Activated T-cell treated with anti-CD3 and anti-CD28 coated beads, Interleukin-2, amount 50 U/mL, for 72 hours (primary cell): ENCODE data around the gene SH3GLB2. TPM values are rescaled to one million over a fixed set of nuclear protein-coding genes. Genes with fewer than 3 reads are reported as not detected.

Source experiments
- ATAC-seq, 2 donors: fragments of 150-1000 bp; cut with Tn5 transposase; replicated peaks in 1 of 2; 2 replicates each; pipeline ENCODE4 v1.10.0; 2021; ENCODE audit warnings: moderate library complexity in 2 of 2, mild to moderate bottlenecking in 1 of 2
- DNase-seq, 2 donors: peaks; one replicate each; pipeline ENCODE4 v3.0.0; 2021 to 2022; ENCODE audit warnings: mixed read lengths in 1 of 2
- H3K27ac Mint-ChIP-seq: one replicate; pipeline ENCODE4 v1.8.0; 2022; ENCODE audit warnings: mild to moderate bottlenecking, moderate library complexity, mixed read lengths
- H3K27me3 Mint-ChIP-seq: one replicate; pipeline ENCODE4 v1.8.0; 2022; ENCODE audit warnings: low read depth, mixed read lengths
- H3K36me3 Mint-ChIP-seq, 2 donors: one replicate each; pipeline ENCODE4 v1.8.0; 2022; ENCODE audit warnings: mixed read lengths in 2 of 2, mild to moderate bottlenecking in 1 of 2; ENCODE audit not compliant: insufficient read depth in 2 of 2
- H3K4me1 Mint-ChIP-seq: one replicate; pipeline ENCODE4 v1.8.0; 2022; ENCODE audit warnings: low read depth, mixed read lengths
- H3K4me3 Mint-ChIP-seq, 2 donors: one replicate each; pipeline ENCODE4 v1.8.0; 2022; ENCODE audit warnings: mild to moderate bottlenecking in 2 of 2, mixed read lengths in 2 of 2, moderate library complexity in 2 of 2
- H3K9me3 Mint-ChIP-seq, 2 donors: one replicate each; pipeline ENCODE4 v1.8.0; 2022; ENCODE audit warnings: mixed read lengths in 2 of 2
- total RNA-seq, 2 donors: library from RNA; stranded (reverse); gene quantifications; one replicate each; pipeline ENCODE4 v1.2.3, GENCODE V29; 2022

SH3GLB2 gene
- total RNA-seq, result 10 to 100 TPM; 41.3 to 41.8 TPM

DNA sequence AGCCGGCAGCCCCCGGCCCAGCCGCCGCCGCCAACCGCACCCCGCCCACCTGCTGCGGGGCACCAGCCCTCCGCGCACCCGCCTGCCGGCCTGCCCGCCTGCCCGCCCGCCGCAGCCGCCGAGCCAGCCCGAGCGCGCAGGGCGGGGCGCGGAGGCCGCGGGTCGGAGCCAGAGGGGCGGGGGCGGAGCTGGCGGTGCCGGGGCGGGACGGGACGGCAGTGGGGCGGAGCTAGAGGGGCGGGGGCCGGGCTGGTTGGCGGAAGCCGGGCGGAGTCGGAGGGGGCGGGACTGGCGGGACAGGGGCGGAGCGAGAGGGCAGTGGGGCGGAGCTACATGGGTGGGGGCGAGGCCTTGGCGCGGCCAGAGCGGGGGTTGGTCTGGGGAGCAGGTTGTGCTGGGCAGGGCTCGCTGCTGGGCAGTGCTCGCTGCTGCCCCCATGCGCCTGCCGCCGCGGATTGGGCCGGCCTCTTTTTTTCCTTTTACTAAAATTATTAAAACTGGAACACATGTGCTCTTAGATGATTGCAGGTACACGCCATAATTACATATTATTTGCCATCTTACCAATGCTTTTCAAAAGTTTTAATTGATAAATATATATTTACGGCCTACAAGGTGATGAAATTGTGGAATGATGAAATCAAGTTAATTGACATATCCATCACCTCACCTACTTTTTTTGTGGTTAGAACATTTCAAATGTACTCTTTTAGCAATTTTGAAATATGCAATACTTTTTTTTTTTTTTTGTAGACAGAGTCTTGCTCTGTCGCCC, at the start of gene SH3GLB2:
SH3GLB2 (minus strand) TSS at position 140 of the 775 bp plus-strand sequence. CDS start 177 bp downstream, outside the sequence.
- no peaks in the 10 kb centered on the region for H3K27me3 Mint-ChIP-seq
- H3K4me3 Mint-ChIP-seq, result peak within 1 kb of the TSS; percentile 93 to 95
- ATAC-seq (peak; percentile 92), DNase-seq (peak; percentile 93 to 97)
- peaks cover 35% of the 10 kb centered on the region for H3K4me1 Mint-ChIP-seq
- peak within 1 kb of the TSS; percentile 51 for H3K27ac Mint-ChIP-seq
- H3K36me3 Mint-ChIP-seq, result no peaks in the 10 kb centered on the region
- no peaks in the 10 kb centered on the region for H3K9me3 Mint-ChIP-seq

DNA sequence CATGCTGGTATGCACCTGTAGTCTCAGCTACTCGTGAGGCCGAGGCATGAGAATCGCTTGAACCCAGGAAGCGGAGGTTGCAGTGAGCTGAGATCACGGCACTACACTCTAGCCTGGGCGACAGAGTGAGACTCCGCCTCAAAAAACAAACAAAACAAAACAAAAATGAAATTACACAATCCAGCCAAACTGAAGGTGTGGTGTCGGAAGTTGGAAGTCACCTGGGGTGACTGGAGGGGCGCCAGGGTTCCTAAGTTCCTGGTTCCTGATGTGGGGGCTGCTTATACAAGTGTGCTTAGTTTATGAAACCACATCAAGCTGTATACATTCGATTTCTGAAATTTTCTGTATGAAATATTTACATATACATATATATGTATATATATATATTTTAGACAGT, 49.1 kb upstream of the SH3GLB2 start:
- no peak for ATAC-seq
- Mint-ChIP-seq H3K27ac (no peak overlapping the region), H3K4me1 (peaks cover 32% of the 10 kb centered on the region), H3K27me3 (no peaks in the 10 kb centered on the region), H3K4me3 (no peak overlapping the region), H3K9me3 (no peaks in the 10 kb centered on the region), H3K36me3 (no peaks in the 10 kb centered on the region)
- no peak for DNase-seq

DNA sequence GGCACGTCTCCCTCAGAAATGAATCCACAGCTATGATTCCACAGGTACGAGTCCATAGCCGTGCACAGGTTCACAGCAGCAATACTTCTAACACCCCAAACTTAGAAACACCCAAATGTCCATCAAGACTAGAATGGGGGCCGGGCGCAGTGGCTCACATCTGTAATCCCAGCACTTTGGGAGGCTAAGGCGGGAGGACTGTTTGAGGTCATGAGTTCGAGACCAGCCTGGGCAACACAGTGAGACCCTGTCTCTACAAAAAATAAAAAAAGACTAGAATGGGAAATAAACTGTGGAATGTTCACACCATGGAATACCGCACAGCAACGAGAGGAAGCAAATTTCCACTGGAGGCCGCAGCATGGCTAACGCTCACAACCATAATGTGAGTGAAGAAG, 48.5 kb upstream of the SH3GLB2 start:
- Mint-ChIP-seq H3K9me3 (no peaks in the 10 kb centered on the region), H3K27ac (no peak overlapping the region), H3K4me1 (peaks cover 26% of the 10 kb centered on the region), H3K4me3 (no peak overlapping the region), H3K27me3 (no peaks in the 10 kb centered on the region), H3K36me3 (no peaks in the 10 kb centered on the region)
- DNase-seq (no peak), ATAC-seq (no peak)

DNA sequence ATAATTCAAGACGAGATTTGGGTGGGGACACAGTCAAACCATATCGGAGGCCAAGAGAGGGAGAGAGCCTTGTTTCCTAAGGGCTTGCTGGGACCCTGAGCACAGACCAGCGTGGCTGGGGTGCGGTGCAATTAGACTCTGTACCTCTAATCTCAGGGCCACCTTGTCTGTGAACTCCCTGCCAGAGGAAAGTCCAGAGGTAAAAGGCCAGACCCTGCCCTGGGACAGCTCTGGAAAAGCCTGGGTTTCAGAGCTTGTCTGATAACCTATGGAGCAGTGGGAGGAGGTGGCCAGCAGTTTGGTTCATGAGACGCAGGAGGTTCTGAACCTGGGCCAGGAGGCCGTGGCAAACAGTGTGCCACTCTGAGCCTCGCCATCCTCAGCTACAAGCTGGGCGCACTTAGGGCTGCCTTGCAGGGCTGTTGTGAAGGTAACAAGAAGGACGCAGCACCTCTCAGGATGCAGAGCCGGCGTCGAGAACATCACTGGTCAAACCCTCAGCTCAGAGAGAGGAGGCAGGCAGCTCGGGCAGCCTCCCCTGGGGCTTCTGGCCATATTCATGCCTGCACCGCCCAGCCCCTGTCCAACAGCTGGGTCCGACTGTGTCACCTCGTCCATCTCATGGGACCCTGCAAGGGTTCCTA, 48.0 kb upstream of the SH3GLB2 start:
- H3K36me3 Mint-ChIP-seq, result no peaks in the 10 kb centered on the region
- no peak overlapping the region for H3K27ac Mint-ChIP-seq
- DNase-seq, result no peak
- no peaks in the 10 kb centered on the region for H3K9me3 Mint-ChIP-seq
- H3K27me3 Mint-ChIP-seq, result no peaks in the 10 kb centered on the region
- H3K4me1 Mint-ChIP-seq, result peaks cover 25% of the 10 kb centered on the region
- no peak for ATAC-seq
- H3K4me3 Mint-ChIP-seq, result no peak overlapping the region

DNA sequence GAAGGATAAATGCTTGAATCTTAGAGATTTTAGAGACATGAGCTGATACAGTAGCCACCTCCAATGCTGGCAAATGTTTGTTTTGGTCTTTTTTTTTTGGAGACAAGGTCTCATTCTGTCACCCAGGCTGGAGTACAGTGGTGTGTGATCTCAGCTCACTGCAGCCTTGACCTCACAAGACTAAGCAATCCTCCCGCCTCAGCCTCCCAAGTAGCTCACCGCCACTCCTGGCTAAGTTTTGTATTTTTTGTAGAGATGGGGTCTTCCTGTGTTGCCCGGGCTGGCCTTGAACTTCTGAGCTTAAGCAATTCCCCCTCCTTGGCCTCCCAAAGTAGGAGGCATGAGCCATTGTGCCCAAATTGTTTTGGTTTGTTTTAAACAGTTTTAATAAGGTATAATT, 46.0 kb upstream of the SH3GLB2 start:
- DNase-seq, result no peak
- Mint-ChIP-seq H3K4me1 (peaks cover 17% of the 10 kb centered on the region), H3K4me3 (no peak overlapping the region), H3K9me3 (no peaks in the 10 kb centered on the region), H3K27ac (no peak overlapping the region), H3K36me3 (no peaks in the 10 kb centered on the region), H3K27me3 (no peaks in the 10 kb centered on the region)
- no peak for ATAC-seq

DNA sequence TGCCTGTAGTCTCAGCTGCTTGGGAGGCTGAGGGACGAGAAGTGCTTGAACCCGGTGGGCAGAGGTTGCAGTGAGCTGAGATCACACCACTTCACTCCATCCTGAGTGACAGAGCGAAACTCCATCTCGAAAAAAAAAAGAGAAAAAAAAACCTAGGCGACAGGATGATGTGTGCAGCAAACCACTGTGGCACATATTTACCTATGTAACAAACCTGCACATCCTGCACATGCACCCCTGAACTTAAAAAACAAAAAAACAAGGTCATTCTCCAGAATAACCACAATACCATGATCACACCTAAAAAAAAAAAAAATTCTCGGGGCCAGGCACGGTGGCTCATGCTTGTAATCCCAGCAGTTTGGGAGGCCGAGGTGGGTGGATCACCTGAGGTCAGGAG, 45.3 kb upstream of the SH3GLB2 start:
- peak overlapping the region; percentile 66 for H3K27ac Mint-ChIP-seq
- peaks cover 22% of the 10 kb centered on the region for H3K4me1 Mint-ChIP-seq
- DNase-seq (no peak), ATAC-seq (peak in 1 of 2 donors; percentile 25)
- H3K27me3 Mint-ChIP-seq, result no peaks in the 10 kb centered on the region
- H3K4me3 Mint-ChIP-seq, result no peak overlapping the region
- no peaks in the 10 kb centered on the region for H3K9me3 Mint-ChIP-seq
- H3K36me3 Mint-ChIP-seq, result no peaks in the 10 kb centered on the region

DNA sequence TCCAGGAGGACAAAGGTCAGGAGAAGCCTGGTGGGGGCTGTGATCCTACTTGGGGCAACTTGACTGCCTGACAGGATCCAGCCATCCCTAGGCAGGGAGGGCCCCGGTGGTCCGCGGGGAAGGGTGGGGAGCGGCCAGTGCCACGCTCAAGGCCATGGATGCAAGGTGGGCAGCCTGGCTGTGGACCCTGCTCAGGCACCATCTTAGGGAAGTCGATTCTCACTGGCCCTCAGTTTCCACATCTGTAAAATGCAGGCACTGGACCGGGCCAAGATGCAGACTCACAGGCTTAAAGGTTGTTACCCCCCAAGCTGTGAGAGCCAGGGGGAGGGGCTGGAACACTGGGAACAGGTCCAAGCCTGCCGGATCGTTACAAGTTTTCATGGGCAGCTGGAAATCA, 44.0 kb upstream of the SH3GLB2 start:
- no peak for DNase-seq
- Mint-ChIP-seq H3K4me3 (no peak overlapping the region), H3K36me3 (no peaks in the 10 kb centered on the region), H3K27ac (no peak overlapping the region), H3K27me3 (no peaks in the 10 kb centered on the region), H3K4me1 (peaks cover 30% of the 10 kb centered on the region), H3K9me3 (no peaks in the 10 kb centered on the region)
- ATAC-seq, result no peak

DNA sequence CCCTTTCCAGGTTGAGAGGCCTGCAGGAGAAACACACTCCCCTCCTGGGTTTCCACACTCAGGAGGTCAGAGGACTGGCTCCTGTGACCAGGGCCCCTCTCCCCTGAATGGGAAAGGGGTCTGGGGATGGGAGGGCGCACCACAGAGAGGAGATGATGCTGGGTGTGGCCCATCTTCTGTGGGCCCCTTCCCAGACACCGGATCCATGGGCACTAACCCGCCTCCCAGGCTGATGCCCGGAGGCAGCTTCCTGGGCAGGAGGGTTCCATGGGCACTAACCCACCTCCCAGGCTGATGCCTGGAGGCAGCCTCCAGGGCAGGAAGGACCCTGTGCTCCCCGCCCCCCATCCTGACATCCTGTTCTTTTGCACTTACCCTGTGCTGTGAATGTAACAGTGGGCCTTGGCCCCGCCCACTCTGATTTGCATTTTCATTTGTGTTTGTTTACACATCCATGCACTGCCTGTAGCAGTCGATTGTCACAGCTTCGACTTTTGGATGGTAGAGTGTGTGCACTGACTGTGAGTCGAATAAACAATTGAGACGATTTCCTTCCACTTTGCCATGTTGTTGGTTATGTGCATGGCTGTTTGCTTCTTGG, 43.5 kb upstream of the SH3GLB2 start:
- DNase-seq (no peak), ATAC-seq (no peak)
- H3K9me3 Mint-ChIP-seq, result no peaks in the 10 kb centered on the region
- no peaks in the 10 kb centered on the region for H3K27me3 Mint-ChIP-seq
- no peaks in the 10 kb centered on the region for H3K36me3 Mint-ChIP-seq
- H3K4me1 Mint-ChIP-seq, result peaks cover 30% of the 10 kb centered on the region
- no peak overlapping the region for H3K27ac Mint-ChIP-seq
- no peak overlapping the region for H3K4me3 Mint-ChIP-seq

DNA sequence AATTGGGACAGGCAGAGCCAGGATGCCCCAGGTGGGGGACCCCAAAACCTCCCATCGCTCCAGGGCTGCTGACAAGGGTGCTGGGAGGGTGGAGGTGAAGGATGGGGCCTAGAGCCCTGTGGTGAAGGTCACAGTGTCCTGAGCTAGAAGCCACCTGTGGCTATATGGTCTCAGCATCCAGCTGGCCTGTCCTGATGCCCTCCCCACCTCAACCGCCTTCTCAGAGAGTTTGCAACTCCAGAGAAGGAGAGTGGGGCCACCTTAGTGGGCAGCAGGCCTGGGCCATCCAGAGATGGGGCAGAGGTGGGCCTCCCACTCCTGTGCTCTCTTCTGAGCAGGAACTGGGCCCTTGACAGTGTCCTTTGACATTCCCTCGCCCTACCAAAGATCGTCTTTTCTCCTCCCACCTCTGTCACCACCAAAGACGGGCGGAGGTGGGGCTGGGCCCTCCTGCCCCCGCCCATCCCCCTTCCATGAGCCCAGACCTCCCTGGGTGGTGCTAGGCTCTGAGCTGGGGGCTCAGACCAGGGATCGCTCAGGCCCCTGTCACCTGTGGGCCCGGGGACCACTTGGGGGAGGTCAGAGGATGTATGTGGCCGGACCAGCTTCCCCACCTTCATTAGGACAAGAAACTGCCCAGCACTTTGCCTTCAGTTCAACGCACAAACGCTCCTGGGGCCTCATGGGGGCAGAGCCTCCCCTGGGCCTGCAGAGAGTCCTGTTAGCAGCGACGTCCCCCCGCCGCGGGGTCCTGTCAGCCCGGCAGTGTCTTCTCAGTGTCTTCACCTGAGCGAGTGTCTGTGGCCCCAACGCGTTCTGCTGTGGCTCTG, 42.8 kb upstream of the SH3GLB2 start:
- H3K27ac Mint-ChIP-seq, result no peak overlapping the region
- H3K9me3 Mint-ChIP-seq, result no peaks in the 10 kb centered on the region

DNA sequence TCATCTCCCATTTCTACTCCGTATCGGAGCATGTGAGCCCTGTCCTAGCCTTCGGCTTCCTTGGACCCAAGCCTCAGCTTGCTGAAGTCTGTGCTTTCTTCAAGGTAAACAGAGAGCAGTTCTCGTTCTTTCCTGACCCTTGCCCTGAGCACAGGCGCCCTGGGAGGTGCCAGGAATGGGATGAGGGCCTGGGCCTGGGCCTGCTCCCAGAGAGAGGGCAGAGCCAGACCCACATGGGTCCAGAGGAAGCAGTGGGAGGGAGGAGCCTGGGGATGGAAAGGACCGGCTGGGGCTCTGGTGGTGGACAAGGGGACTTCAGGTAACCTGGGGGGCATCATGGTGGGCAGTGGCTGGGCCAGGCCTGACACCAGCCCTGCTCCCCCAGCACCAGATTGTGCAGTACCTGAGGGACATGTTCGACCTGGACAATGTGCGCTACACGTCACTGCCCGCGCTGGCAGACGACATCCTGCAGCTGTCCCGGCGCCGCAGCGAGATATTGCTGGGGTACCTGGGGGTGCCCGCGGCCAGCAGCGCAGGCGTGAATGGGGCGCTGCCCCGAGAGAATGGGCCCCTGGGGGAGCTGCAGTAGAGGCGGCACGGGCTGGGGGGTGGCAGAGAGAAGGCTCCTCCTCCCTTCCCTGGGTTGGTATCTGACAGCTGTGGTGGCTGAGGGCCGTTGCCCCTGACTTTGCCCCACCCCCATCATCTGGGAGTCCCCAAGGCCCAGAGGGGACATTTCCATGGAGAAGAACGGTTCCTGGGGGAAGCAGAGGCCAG, 41.9 kb upstream of the SH3GLB2 start:
- Mint-ChIP-seq H3K9me3 (no peaks in the 10 kb centered on the region), H3K36me3 (peaks cover 3 to 4% of the 10 kb centered on the region in 2 donors), H3K4me3 (no peak overlapping the region), H3K27ac (no peak overlapping the region), H3K27me3 (no peaks in the 10 kb centered on the region), H3K4me1 (peaks cover 30% of the 10 kb centered on the region)
- ATAC-seq (no peak), DNase-seq (no peak)

More for the DNA sequence above, 42.8 kb upstream of the SH3GLB2 start:
- ATAC-seq, result no peak
- H3K36me3 Mint-ChIP-seq, result no peaks in the 10 kb centered on the region
- no peaks in the 10 kb centered on the region for H3K27me3 Mint-ChIP-seq
- H3K4me1 Mint-ChIP-seq, result peaks cover 30% of the 10 kb centered on the region
- H3K4me3 Mint-ChIP-seq, result no peak overlapping the region
- no peak for DNase-seq

DNA sequence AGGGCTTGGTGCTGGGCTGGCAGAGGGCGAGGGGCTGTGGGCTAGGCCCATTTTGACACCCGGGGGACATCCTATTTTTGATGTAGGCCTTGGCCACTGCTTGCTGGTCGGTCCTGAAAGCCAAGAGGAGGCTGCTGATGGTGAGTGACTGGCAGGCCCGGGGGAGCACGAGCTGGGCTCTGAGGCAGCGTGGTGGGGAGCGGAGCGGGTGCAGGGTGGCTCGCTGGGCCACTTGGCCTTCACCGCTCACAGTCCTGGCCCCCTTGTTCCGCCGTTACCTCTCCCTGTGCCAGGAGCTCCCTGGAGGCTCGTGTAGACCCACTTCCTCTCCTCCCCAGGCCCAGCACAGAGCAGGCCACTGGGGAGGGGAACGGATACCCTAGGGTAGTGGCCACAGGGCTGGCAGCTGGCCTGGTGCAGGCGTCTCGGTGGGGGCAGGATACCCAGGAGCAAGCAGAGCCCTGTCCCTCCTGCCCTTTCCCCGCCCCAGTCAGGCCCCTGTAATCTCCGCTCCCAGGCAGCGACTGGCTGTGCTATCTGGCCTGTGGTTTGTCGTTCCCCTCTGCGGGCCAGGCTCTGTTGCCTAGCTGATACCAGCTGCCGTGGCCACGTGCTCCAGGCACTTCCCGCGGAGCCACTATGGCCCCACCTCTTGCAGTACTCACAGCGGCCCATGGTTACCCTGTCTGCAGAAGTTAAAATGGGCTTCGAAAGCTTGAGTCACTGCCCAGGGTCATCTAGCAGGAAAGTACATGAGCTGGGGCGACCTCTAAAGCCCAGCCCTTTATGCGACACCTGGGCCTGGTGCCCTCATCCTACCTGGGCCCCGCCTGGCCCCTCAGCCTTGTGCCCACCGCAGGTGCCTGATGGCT, 41.1 kb upstream of the SH3GLB2 start:
- Mint-ChIP-seq H3K27ac (peak overlapping the region; percentile 78), H3K9me3 (no peaks in the 10 kb centered on the region), H3K36me3 (peaks cover 3 to 4% of the 10 kb centered on the region in 2 donors), H3K27me3 (no peaks in the 10 kb centered on the region), H3K4me1 (peaks cover 30% of the 10 kb centered on the region), H3K4me3 (peak overlapping the region; percentile 27 to 51)
- DNase-seq (peak; percentile 56 to 67), ATAC-seq (peak; percentile 88 to 91)
